Measurements from ENCODE around the gene RBM42.
"Not testable (repeated sequence)": the region's sequence is repeated elsewhere in the genome, so short reads cannot be mapped to it uniquely, and the experiment has no call there.

- not testable (repeated sequence) for TF ChIP-seq CTCF (IDR thresholded peaks at IDR 0.05; ENCODE audit: low read depth, low read length, poor library complexity, severe bottlenecking); EZH2phosphoT487 (IDR thresholded peaks at IDR 0.05; ENCODE audit: borderline replicate concordance, low read length)
These were observed 24.4 kb upstream of the RBM42 start for GRCh38 chr19:35604436-35604835.

Measured in DOHH2 (cell line).